ENCODE measurements around the gene LOXL3.

Gene LOXL3

DNA sequence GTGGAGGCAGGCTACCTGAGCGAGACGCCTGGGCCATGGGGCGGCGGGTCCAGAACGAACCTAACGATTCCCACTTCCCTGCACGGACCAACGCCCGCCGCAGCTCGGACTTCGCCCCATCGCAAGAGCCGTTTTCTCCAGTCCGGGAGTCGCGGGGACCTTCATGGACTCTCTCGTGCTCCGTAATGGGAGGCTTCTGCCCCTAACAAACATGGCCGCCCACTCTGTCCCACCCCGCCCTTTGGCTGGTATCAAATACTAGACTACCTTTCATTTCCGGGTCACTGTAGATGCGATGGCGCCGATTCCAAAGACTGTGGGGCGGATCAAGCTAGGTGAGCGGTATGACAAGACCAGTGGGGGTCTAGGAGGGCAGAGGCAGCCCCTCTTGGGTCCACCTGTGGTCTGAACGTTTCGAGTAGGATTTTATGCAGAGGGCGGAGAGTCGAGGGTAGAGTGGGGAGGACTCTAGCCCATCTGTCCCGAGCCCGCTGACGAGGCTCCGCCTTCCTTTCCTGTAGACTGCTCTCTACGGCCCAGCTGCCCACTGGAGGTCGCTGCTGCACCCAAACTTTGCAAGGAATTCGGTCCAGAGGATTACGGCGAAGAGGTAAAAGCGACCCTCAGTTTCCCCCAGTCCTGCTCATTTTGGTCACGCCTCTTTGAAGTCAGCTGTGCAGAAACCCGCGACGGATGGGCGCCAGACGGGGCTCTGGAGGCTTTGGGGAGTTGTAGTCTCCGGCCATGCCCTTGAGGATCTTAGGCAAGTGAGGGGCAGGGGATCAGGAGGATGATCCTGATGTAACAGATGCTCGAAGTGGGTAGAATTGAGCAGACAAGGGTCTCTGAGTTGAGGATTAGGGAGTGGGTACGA is 70.7 kb downstream of the LOXL3 start, which contains the start of the genes CCDC142 and TTC31:
TSS of gene CCDC142 (minus strand) at position 198 of the 874 bp plus-strand sequence. CDS start at position 37, 161 bp downstream.
TSS of gene TTC31 (plus strand) at position 281 of the 874 bp plus-strand sequence. CDS start at position 296, 15 bp downstream.
- peak; percentile 80 to 86 (median 85) for DNase-seq

Data from activated naive CD4-positive, alpha-beta T cell (primary cell).